ENCODE data around the gene TGIF2. TPM values are rescaled to one million over a fixed set of nuclear protein-coding genes. Genes with fewer than 3 reads are reported as not detected.

The TGIF2 gene
- total and polyA plus RNA-seq, 2 of the 13 experiments (the other 11 are each of a cell fraction or from before 2014, with no cell fraction given): 41.3 to 53.9 TPM

GRCh38 chr20:36628076-36628475 is 54.7 kb downstream of the TGIF2 start:
- Histone ChIP-seq H3K4me3 (replicated peaks in 1 of 3; ENCODE audit: insufficient read depth in 1 of 3, low read depth in 2 of 3, low read length in 3 of 3) (no peak overlapping the region), H3K27ac (ENCODE audit: extremely low read length, insufficient read depth, low read length) (no peak overlapping the region), H3K9ac (ENCODE audit: insufficient read depth, low read depth, low read length) (no peak overlapping the region), H3K79me2 (ENCODE audit: insufficient read depth, low read length) (no peaks in the 10 kb centered on the region), H3K4me2 (ENCODE audit: low read depth, low read length) (no peak overlapping the region), H3K9me3 (ENCODE audit: low read length) (no peaks in the 10 kb centered on the region), H4K20me1 (ENCODE audit: insufficient read depth, low read length) (no peaks in the 10 kb centered on the region), H2AFZ (ENCODE audit: low read length) (no peak overlapping the region), H3K4me1 (ENCODE audit: insufficient read depth, low read length) (peaks cover 48% of the 10 kb centered on the region), H3K36me3 (replicated peaks in 1 of 2; ENCODE audit: control insufficient read depth in 1 of 2, insufficient read depth in 2 of 2, low read length in 2 of 2) (no peaks in the 10 kb centered on the region), H3K27me3 (ENCODE audit: control insufficient read depth in 1 of 2, insufficient read depth in 2 of 2, low read length in 2 of 2) (no peaks in the 10 kb centered on the region)
- WGBS (ENCODE audit: low lambda C conversion rate): 68% methylated on average over 7 of the region's 7 CpGs
- BruUV-seq (replicated peaks): no TSS peak
- in situ Hi-C loops (cut with HindIII; ENCODE audit: extremely low pct_ligation_motif_present, low pct_unique_long_range_greater_than_20kb): no loop called here
- intact Hi-C loops (cut with micrococcal nuclease; ENCODE audit: unreplicated experiment): no loop called here
- ChIA-PET CTCF (ENCODE audit: low intra/inter-chr PET ratio, low total read pairs) (no interaction called here), POLR2A (interaction anchor here (0.9 to 2.4 kb wide), 4 partner anchors 11 to 118 kb away, joined by 3 to 11 read pairs (median 3); partner anchors contain the start of genes NDRG3 and RAB5IF)
- ATAC-seq: no peak
- FAIRE-seq: no peak
- DNase-seq (ENCODE audit: low spot score): peak; percentile 60
- TF ChIP-seq ZNF24 (IDR thresholded peaks at IDR 0.05): no peak
- no peak for TF ChIP-seq ZNF790 (CRISPR knock-in tag; IDR thresholded peaks at IDR 0.05; ENCODE audit: borderline replicate concordance)
- TF ChIP-seq ZNF296 (CRISPR knock-in tag; conservative IDR thresholded peaks at IDR 0.05): no peak
- TF ChIP-seq, protein P1, sequence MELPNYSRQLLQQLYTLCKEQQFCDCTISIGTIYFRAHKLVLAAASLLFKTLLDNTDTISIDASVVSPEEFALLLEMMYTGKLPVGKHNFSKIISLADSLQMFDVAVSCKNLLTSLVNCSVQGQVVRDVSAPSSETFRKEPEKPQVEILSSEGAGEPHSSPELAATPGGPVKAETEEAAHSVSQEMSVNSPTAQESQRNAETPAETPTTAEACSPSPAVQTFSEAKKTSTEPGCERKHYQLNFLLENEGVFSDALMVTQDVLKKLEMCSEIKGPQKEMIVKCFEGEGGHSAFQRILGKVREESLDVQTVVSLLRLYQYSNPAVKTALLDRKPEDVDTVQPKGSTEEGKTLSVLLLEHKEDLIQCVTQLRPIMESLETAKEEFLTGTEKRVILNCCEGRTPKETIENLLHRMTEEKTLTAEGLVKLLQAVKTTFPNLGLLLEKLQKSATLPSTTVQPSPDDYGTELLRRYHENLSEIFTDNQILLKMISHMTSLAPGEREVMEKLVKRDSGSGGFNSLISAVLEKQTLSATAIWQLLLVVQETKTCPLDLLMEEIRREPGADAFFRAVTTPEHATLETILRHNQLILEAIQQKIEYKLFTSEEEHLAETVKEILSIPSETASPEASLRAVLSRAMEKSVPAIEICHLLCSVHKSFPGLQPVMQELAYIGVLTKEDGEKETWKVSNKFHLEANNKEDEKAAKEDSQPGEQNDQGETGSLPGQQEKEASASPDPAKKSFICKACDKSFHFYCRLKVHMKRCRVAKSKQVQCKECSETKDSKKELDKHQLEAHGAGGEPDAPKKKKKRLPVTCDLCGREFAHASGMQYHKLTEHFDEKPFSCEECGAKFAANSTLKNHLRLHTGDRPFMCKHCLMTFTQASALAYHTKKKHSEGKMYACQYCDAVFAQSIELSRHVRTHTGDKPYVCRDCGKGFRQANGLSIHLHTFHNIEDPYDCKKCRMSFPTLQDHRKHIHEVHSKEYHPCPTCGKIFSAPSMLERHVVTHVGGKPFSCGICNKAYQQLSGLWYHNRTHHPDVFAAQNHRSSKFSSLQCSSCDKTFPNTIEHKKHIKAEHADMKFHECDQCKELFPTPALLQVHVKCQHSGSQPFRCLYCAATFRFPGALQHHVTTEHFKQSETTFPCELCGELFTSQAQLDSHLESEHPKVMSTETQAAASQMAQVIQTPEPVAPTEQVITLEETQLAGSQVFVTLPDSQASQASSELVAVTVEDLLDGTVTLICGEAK (IDR thresholded peaks at IDR 0.05): no peak
- TF ChIP-seq, protein P1 (CRISPR knock-in tag; IDR thresholded peaks at IDR 0.05): no peak
- no peak for TF ChIP-seq KLF15 (CRISPR knock-in tag; IDR thresholded peaks at IDR 0.05; ENCODE audit: borderline replicate concordance)
- TF ChIP-seq, protein P2, sequence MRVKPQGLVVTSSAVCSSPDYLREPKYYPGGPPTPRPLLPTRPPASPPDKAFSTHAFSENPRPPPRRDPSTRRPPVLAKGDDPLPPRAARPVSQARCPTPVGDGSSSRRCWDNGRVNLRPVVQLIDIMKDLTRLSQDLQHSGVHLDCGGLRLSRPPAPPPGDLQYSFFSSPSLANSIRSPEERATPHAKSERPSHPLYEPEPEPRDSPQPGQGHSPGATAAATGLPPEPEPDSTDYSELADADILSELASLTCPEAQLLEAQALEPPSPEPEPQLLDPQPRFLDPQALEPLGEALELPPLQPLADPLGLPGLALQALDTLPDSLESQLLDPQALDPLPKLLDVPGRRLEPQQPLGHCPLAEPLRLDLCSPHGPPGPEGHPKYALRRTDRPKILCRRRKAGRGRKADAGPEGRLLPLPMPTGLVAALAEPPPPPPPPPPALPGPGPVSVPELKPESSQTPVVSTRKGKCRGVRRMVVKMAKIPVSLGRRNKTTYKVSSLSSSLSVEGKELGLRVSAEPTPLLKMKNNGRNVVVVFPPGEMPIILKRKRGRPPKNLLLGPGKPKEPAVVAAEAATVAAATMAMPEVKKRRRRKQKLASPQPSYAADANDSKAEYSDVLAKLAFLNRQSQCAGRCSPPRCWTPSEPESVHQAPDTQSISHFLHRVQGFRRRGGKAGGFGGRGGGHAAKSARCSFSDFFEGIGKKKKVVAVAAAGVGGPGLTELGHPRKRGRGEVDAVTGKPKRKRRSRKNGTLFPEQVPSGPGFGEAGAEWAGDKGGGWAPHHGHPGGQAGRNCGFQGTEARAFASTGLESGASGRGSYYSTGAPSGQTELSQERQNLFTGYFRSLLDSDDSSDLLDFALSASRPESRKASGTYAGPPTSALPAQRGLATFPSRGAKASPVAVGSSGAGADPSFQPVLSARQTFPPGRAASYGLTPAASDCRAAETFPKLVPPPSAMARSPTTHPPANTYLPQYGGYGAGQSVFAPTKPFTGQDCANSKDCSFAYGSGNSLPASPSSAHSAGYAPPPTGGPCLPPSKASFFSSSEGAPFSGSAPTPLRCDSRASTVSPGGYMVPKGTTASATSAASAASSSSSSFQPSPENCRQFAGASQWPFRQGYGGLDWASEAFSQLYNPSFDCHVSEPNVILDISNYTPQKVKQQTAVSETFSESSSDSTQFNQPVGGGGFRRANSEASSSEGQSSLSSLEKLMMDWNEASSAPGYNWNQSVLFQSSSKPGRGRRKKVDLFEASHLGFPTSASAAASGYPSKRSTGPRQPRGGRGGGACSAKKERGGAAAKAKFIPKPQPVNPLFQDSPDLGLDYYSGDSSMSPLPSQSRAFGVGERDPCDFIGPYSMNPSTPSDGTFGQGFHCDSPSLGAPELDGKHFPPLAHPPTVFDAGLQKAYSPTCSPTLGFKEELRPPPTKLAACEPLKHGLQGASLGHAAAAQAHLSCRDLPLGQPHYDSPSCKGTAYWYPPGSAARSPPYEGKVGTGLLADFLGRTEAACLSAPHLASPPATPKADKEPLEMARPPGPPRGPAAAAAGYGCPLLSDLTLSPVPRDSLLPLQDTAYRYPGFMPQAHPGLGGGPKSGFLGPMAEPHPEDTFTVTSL (CRISPR knock-in tag; IDR thresholded peaks at IDR 0.05; ENCODE audit: borderline replicate concordance): no peak
- no peak for TF ChIP-seq ZNF768 (CRISPR knock-in tag; IDR thresholded peaks at IDR 0.05)
